Lung (tissue), 12 donors: ENCODE measurements around the gene CCL26. TPM values are rescaled to one million over a fixed set of nuclear protein-coding genes. Genes with fewer than 3 reads are reported as not detected.

Experiments
- ATAC-seq: fragments of 200-7000 bp; cut with Tn5 transposase; one replicate; pipeline ENCODE4 v1.9.1; 2020; ENCODE audit warnings: moderate number of reproducible peaks; ENCODE audit not compliant: insufficient read depth, low FRiP score
- DNase-seq, 3 donors: peaks; one replicate each; pipeline ENCODE4 v3.0.0-alpha.2; 2013 to 2017
- H3K27ac ChIP-seq, 2 donors: one replicate each; pipeline ENCODE4 v1.5.1; 2013; ENCODE audit warnings: mild to moderate bottlenecking in 2 of 2, moderate library complexity in 2 of 2, control low read depth in 1 of 2, inconsistent platforms in 1 of 2, low read depth in 1 of 2, low read length in 1 of 2
- H3K27me3 ChIP-seq, 3 donors: one replicate each; pipeline ENCODE4 v1.5.1; 2013; ENCODE audit warnings: low read length in 2 of 3; ENCODE audit not compliant: control insufficient read depth in 3 of 3, insufficient read depth in 3 of 3
- H3K36me3 ChIP-seq, 4 donors: one replicate each; pipeline ENCODE4 v1.5.1; 2013; ENCODE audit warnings: low read length in 4 of 4, mild to moderate bottlenecking in 1 of 4, moderate library complexity in 1 of 4; ENCODE audit not compliant: control insufficient read depth in 4 of 4, insufficient read depth in 4 of 4
- H3K4me1 ChIP-seq, 5 donors: one replicate each; pipeline ENCODE4 v1.5.1; 2013; ENCODE audit warnings: low read length in 5 of 5, mild to moderate bottlenecking in 2 of 5, moderate library complexity in 1 of 5; ENCODE audit not compliant: control insufficient read depth in 5 of 5, insufficient read depth in 5 of 5
- H3K4me3 ChIP-seq: one replicate; pipeline ENCODE4 v1.5.1; 2013; ENCODE audit warnings: mild to moderate bottlenecking, control low read depth, moderate library complexity
- H3K9ac ChIP-seq, 2 donors: one replicate each; pipeline ENCODE4 v1.5.1; 2013; ENCODE audit warnings: low read length in 2 of 2, control low read depth in 1 of 2; ENCODE audit not compliant: insufficient read depth in 1 of 2
- H3K9me3 ChIP-seq, 4 donors: one replicate each; pipeline ENCODE4 v1.5.1; 2013; ENCODE audit warnings: low read length in 3 of 4, mild to moderate bottlenecking in 1 of 4, moderate library complexity in 1 of 4; ENCODE audit not compliant: control insufficient read depth in 4 of 4, insufficient read depth in 3 of 4
- CTCF ChIP-seq: IDR thresholded peaks from 2 replicates; pipeline ENCODE4 v1.5.1; 2012; ENCODE audit warnings: mild to moderate bottlenecking; ENCODE audit errors: control extremely low read depth, extremely low read depth
- WGBS, 2 donors: extraction: QIAGEN DNeasy Blood & Tissue Kit; methylation state at CpG; one replicate each; pipeline ENCODE4 v1.1.7; 2013; 5-methylcytosine and 5-hydroxymethylcytosine counted together
- polyA plus RNA-seq, 2 donors: library from polyadenylated mRNA; stranded (reverse); fragments of 200-250 nt; gene quantifications; one replicate each; pipeline ENCODE4 v1.2.1, GENCODE V29; 2013
- total RNA-seq, 2 donors: library from RNA; depleted of rRNA in 1 of 2; stranded (reverse); fragments of >200 nt in 1 of 2; gene quantifications; one replicate each; pipeline ENCODE4 v1.2.1, GENCODE V29; 2014 to 2021
- donor health status: control.
- donor health status: control.
- donor health status: Bipolar disorder and iron deficiency.
- donor health status: healthy.
- donor health status: DM: yes; HTN: yes; CAD: no.

Gene CCL26
- total and polyA plus RNA-seq, 4 donors, result 0.94 to 2.2 TPM; not detected in 2

GRCh38 chr7:75813781-75814236 is 41.8 kb upstream of the CCL26 start, which contains the start of gene CCL24:
Gene CCL24 (minus strand): TSS chr7:75813806. CDS start chr7:75813715, 91 bp downstream.
- WGBS, 2 donors, result 9 to 45% methylated on average over 7 of the region's 7 CpGs
- no peaks in the 10 kb centered on the region for H3K36me3 ChIP-seq

GRCh38 chr7:75813084-75813483 is 41.1 kb upstream of the CCL26 start:
- Histone ChIP-seq H3K9ac (no peak overlapping the region), H3K27ac (no peak overlapping the region), H3K9me3 (peaks cover 0 to 2% (median under 1%) of the 10 kb centered on the region in 4 donors), H3K4me1 (no peaks in the 10 kb centered on the region), H3K4me3 (no peak overlapping the region), H3K27me3 (no peaks in the 10 kb centered on the region), H3K36me3 (no peaks in the 10 kb centered on the region)
- ATAC-seq (no peak), DNase-seq (no peak)
- WGBS, 2 donors, result 61 to 73% methylated on average over 3 of the region's 3 CpGs
- TF ChIP-seq CTCF, result no peak

More at GRCh38 chr7:75813781-75814236, 41.8 kb upstream of the CCL26 start, which contains the start of gene CCL24:
- no peak within 1 kb of the TSS for H3K9ac ChIP-seq
- no peak within 1 kb of the TSS for H3K4me3 ChIP-seq
- H3K27ac ChIP-seq, result no peak within 1 kb of the TSS
- TF ChIP-seq CTCF, result no peak
- no peaks in the 10 kb centered on the region for H3K9me3 ChIP-seq
- H3K4me1 ChIP-seq, result no peaks in the 10 kb centered on the region
- DNase-seq (no peak), ATAC-seq (no peak)
- H3K27me3 ChIP-seq, result no peaks in the 10 kb centered on the region

- 88% methylated on average over 11 of the region's 11 CpGs for WGBS, 2 donors
Observed at GRCh38 chr7:75811894-75812678, 40.1 kb upstream of the CCL26 start.

More at GRCh38 chr7:75811894-75812678, 40.1 kb upstream of the CCL26 start:
- H3K4me3 ChIP-seq, result no peak overlapping the region
- H3K27me3 ChIP-seq, result no peaks in the 10 kb centered on the region
- no peaks in the 10 kb centered on the region for H3K36me3 ChIP-seq
- H3K27ac ChIP-seq, result no peak overlapping the region
- H3K4me1 ChIP-seq, result no peaks in the 10 kb centered on the region
- peaks cover 0 to 8% (median 4%) of the 10 kb centered on the region in 4 donors for H3K9me3 ChIP-seq
- H3K9ac ChIP-seq, result no peak overlapping the region
- ATAC-seq (no peak), DNase-seq (no peak)
- TF ChIP-seq CTCF, result no peak
